Kidney capillary endothelial cell (primary cell): ENCODE results near the gene MAPK4.

Experiments
- DNase-seq: peaks from one replicate; pipeline ENCODE4 v3.0.0-alpha.2; 2018; ENCODE audit warnings: low spot score

The MAPK4 gene

DNA sequence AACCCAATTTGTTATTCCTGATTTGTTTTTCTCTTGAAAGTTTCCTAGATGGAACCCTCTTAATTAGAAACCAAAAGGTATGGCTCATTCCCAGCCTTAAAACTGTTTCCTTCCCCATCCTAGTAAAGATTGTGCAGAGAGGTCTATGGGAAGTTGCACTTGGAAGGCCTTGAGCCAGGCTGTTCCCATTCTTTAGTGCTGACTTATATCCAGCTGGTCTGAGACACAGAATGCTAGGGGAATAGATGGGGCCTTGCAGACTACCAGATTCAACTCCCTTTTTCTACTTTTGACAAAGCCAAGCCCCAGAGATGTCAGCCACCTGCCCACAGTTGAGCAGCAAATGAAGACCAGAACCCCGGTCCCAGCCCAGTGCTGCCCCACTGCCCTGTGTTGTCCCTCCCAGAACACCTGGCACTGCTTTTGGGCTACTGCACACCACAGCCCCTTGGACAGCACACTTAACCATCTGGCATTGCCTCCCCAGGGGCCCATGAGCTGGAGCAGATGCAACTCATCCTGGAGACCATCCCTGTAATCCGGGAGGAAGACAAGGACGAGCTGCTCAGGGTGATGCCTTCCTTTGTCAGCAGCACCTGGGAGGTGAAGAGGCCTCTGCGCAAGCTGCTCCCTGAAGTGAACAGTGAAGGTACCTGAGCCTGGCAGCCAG lies 161.7 kb downstream of the MAPK4 start:
- DNase-seq: no peak

GRCh38 chr18:50722311-50722710 lies 162.4 kb downstream of the MAPK4 start:
- no peak for DNase-seq

DNA sequence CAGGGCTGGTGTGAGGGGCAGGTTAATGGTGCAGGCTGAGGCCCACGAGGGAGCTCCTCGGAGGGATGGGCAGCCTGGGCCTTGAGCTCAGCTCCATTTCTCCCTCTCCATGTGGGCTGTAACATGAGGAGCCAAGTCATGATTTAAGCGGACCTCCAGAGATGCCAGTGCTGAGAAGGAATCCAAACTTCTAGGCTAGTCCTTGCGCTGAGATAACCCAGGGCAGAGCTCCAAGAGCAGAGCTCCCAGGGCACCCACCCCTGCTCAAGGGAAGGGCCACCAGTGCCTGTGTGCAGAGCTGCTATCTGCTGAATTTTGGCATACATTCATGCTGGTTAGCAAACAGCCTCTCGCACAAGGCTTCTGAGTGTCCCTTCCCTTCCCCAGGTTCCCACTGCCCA lies 164.9 kb downstream of the MAPK4 start:
- no peak for DNase-seq

DNA sequence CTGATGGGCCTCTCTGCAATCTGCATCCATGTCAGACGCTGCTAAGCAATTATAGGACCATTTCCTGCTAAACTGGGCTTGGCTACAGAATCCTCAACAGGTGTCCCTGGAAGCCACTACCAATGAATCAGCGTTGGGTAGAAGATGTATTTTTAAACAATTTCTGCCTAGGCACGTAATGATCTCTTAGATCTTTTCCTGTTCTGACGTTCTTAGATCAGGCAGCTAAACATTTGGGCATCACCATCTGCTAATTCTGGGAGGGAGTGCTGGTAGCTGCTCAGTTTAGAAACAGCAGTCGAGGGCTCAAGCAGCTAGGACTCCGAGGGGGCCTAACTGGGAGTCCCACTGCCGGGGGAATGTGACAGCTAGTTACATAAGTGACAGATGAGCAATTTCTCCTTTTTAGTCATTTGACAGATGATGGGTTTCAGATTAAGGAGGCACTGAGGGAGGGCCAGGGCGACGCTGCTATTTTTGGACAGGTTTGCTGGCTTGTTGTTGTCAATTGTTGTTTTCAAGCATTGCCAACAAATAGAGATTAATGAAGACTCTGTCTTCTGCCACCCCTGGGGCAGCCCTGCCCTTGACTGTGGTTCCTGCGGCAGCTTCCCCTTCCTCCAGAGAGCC lies 167.2 kb downstream of the MAPK4 start:
- no peak for DNase-seq

GRCh38 chr18:50727721-50728471 lies 168.0 kb downstream of the MAPK4 start:
- DNase-seq: no peak

- no peak for DNase-seq
These were observed 169.5 kb downstream of the MAPK4 start for GRCh38 chr18:50729376-50729775.

DNA sequence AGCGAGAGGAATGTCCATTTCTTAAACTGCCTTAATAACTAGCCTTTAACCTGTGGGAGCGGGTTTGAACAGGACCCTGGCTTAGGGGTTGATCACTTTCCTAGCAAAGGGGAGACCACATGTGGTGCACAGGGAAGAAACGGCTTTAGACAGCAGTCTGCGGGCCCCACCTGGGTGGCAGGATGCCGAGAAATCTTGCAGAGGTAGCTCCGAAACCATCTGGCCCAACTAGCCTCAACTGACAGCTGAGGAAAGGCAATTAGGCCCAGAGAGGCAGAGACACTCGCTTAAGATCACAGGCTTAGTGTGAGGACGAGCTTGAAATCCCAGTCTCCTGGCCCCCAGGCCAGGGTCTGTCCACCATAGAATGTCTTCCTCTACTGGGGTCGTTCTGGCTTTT lies 170.1 kb downstream of the MAPK4 start:
- DNase-seq: no peak

DNA sequence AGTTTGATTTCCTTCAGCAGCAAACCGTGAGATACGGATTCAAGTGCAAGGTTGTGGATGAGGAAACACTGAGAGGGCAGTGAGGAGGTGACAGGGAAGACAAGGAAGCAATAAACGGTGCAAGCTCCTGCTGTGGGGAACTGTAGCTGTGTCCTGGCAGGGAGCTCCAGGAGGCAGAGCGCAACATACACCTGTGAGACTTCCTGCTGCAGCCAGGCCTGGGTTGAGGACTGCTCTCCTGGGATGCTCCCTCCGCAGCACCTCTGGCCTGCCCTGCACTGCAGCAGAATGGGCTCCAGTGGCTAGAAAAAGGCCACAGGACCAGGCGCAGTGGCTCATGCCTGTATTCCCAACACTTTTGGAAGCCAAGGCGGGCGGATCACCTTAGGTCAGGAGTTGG lies 174.5 kb downstream of the MAPK4 start:
- no peak for DNase-seq

- no peak for DNase-seq
These were observed 175.0 kb downstream of the MAPK4 start for GRCh38 chr18:50734886-50735285.

- DNase-seq: no peak
These were observed 177.2 kb downstream of the MAPK4 start for GRCh38 chr18:50737127-50737526.

GRCh38 chr18:50738098-50738757 lies 178.3 kb downstream of the MAPK4 start:
- no peak for DNase-seq

DNA sequence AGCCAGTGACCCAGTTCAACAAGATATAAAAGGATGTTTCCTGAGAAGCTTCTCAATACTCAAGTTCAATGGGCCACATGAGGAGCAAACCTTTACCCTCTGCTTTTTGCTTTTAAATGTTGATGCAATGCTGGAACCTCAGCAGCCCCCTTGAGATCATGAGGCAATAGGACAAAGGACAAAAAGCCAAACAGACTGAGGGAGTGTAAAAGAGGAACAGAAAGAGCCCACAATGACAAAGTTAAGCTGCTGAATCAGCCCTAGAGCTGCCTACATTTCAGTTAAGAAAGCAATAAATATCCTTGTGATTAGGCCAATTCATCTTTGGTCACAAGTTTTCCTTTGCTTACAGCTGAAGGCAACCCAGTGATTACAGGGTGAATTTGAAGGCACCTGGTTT lies 183.1 kb downstream of the MAPK4 start:
- no peak for DNase-seq

DNA sequence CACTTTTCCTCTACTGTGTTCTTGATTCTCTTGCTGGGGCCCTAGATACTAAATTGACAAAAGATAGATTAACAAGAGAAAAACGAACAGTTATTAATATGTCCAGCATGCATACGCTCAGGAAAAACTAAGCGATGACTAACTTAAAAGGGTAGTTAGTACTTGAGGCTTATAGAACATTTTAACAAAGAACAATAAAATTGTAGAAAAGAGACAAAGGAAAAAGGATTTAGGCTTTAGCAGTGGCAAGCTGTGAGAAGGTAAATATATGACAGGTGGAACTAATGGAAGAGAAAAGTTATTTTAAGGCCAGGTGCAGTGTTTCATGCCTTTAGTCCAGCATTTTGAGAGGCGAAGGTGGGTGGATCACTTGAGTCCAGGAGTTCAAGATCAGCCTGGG lies 184.4 kb downstream of the MAPK4 start:
- no peak for DNase-seq

DNA sequence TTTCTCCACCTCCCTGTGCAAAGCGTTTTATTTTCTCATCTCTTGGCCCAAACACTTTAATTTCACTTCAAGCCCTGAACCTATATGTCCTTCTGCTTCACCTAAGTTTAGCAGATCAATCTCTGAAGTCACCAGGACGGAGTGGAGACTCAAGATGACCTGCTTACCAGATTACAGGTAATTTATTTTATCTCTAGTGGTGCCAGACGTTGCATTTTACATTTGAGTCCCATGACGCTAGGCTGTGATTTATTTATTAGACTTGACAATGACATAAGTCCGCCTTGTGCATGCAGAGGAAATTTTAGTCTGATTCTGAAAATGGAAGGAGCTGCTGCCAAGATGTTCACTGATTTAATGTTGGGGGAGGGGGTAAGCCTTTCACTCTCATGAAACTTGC lies 186.1 kb downstream of the MAPK4 start:
- DNase-seq: no peak

DNA sequence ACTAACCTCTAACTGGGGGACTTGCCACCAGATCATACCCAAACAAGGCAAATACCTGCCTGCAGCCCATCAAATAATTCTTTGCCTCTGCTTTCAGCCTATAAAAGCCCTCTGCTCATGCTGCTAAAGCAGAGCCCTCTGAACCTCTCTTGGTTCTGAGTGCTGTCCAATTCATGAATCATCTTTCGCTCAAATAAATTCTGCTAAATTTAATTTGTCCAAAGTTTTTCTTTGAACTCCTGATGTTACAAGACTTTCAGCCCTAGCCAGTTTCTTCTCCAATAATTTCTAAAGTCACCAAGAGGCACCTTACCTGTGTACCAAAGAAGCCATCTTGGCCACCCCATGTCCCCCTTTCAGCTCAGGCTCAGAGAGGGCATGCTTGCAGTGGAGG lies 188.0 kb downstream of the MAPK4 start:
- DNase-seq: no peak

DNA sequence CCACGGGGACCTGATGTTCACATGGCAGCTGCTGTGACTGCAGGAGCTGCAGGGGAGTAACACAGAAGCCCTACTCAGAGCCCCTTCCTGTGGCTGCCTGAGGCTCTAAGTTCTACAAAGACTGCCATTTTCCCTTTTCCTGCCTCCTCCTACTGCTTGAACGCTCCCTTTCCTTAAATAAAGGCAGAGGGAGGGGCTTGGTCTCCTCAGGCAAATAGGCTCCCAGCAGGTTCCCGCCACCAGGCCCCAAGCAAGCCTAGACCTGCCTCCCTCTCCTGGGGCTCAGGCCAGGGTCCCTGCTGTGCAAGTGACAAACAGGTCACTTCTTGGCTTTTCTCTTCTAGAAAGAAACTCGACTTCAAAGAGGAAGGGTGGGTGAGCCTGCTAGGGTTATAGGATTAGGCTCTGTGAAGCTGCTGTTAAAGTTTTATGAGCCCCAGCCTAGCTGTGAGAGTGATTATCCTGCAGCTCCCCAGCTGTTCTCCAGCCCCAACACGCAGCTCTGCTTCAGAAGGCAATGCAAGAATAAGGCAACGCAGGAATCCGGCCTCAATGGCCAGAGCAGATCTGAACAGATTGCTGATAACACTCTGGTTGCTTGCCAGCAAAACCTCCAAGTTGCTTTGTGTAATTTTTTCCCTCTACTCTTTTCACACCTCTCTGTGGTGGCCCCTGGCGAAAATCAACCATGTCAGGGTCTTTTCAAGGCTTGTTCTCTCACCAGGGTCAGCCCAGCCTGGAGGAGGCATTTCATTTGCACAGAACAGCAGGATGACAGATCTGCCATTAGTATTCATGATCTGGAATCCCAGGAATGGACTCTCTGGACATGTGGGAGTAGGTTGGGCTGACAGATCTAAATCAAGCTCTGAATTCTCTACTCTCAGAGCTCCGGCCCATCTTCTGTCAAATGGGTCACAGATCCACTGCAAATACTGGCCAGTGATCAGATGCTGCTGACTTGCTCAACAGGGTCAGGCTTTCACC lies 188.6 kb downstream of the MAPK4 start:
- DNase-seq: no peak

GRCh38 chr18:50749421-50749820 lies 189.5 kb downstream of the MAPK4 start:
- no peak for DNase-seq

DNA sequence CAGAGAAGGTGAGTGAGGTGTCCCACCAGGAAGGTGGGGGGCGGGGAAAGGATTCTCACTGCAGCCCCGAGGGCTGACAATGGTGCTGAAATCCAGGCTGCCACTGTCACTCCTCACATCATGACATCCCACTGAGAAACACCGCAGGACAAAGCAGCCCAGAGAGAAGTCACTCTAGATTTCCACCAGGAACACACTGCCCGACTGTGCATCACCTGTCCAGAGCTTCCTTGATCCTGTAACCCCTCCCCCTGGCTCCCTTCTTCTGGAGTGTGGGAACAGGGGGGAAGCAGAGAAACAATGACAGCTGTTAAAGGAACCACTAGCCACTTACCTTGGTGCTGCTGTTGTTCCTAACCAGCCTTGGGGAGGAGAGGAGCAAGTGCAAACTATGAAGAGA lies 190.1 kb downstream of the MAPK4 start:
- no peak for DNase-seq

DNA sequence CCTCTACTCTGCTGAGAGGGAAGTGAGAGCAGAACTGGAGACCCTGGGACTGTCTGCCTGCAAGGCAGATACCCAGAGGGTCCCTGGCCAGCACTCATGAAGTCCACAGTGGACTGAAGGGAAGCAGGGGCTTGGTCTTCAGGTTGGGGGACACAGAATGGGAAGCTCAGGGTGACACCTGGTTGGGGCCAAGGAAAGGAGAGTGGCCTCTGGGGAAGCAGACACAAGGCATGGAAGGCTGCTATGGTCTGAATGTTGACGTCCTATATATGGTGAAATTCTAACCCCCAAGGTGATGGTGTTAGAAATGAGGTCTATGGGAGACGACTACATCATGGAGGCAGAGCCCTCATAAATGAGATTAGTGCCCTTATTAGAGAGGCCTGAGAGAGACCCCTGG lies 190.7 kb downstream of the MAPK4 start:
- no peak for DNase-seq

- DNase-seq: no peak
These were observed 191.6 kb downstream of the MAPK4 start for GRCh38 chr18:50751490-50751889.

- DNase-seq: no peak
These were observed 192.1 kb downstream of the MAPK4 start for GRCh38 chr18:50751947-50752346.

GRCh38 chr18:50753311-50753710 lies 193.4 kb downstream of the MAPK4 start:
- no peak for DNase-seq
